HG03571 (cell line): ENCODE results near the gene SLC30A2.

ENCODE experiments used
- ATAC-seq: cut with Tn5 transposase; IDR thresholded peaks from one replicate; pipeline ENCODE4 v1.9.1; 2021; ENCODE audit not compliant: unreplicated experiment

Gene SLC30A2

DNA sequence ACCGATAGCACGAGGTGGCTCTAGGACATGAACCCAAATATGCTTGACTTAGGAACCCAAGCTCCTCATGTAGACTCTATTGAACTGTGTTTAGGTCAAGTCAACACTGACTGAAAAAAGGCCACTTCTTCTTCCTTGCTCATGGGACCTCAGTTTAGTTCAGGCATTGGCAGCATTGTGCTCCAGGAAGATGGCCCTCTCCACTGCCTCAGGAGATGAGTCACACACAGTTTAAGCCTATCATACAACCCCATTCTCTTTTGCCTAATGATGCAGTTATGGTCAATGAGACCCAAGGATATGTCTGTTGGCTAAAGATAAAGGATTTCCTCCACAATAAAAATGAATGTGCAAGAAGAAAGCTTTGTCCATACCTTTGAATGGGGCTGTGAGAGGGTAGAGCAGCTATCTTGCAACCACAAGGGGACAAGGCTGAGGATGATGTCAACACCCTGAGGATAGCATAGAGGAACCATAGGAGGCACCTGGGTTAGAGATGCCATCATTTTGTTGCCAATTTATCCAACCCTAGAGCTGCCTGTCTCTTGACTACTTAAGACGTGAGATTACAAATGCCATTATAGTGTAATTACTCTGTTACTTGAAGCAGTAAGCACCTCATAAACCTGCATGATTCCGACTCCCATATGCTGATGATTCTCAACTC is 24.5 kb upstream of the SLC30A2 start:
- ATAC-seq: no peak

DNA sequence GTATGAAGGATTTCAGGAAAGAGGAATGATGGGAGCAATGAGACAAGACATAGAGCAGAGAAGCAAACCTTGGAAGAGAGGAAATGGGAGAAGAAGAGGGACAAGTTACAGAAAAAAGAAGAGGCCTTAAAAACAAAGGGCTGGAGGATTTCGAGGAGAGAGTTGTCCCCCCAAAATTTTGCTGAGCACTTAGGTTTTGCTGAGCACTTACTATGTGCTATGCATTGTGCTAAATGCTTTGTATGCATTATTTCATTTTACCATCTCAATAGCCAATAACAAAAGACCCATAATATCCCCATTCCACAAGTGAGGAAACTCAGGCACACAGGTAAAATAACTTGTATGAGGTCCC is 24.0 kb upstream of the SLC30A2 start:
- ATAC-seq: no peak

DNA sequence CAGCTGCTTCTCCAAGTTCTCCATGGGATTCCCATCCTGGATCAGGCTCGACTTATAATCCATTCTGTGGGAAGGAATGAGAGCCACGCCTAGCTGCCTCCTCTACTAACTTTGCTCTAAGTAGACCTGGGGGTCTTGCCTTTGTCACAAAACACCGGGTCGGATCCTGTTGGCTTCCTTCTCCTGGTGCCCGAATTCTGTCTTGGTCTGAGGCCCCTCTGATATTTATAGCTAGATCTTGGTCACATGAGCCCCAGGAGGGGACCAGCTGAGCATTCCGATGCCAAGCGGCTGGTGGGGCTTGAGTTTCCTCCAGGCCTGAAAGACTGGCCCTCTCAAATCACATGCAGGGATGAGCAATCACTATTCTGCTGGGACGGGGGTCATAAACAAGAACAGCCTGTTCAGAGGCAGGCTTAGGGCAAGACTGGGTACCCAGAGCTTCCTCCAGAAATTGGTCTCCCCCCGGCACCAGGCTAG is 21.6 kb upstream of the SLC30A2 start, which contains the start of gene TRIM63:
TSS of gene TRIM63 (minus strand) at position 199 of the 480 bp plus-strand sequence. CDS start at position 63, 136 bp downstream.
- ATAC-seq: no peak

DNA sequence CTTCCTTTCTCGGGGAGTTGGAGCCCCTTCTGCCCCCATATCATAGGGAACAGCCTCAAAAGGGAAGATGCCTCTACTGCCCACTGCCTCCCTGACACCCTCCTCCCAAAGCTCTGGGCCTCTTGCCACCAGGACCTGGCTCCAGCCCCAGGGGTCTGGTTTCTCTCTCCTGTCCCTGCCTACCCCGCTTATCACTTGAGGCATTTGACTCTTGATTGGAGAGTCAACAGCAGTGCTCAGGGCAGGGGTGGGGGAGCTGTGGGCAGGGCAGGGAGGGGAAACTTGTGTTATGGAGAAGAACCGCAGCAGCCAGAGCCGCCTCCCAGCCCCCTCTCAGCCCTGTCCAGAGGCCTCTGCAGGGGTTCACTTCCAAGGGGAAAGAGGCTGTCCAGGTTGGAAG is 20.9 kb upstream of the SLC30A2 start:
- ATAC-seq: no peak

DNA sequence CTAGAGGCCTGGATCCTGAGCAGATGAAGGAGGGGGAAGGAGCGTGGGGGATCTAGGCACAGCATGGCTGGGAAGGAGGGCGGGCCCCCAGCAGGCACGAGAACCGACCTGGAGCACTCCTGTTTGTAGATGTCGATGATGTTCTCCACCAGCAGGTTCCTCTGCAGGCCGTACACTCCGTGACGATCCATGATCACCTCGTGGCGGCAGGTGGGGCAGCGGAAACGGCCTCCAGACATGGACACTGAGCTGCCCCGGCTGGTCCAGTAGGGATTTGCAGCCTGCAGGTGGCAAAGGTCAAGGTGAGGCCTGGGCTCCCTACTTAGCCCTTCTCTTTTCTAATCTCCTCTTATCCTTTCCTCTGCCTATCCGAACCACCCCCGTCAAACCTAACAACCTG is 20.2 kb upstream of the SLC30A2 start:
- no peak for ATAC-seq

DNA sequence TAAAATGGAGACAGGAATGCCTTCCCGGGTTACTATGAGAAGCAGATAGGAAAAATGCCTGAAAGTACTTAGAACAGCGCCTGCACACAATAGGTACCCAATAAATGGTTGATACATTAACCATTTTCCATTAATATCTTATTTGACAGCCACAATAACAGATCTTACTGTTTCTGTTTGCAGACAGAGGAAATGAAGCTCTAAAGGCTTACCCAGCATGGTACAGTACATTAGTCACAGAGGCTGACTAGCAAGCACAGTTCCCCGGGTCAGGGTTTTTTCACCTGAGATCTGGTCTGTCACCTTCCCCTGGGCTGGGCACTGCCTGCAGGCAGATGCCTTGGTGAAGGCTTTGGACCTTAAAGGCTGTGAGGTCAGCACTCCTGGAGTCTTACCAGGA is 18.6 kb upstream of the SLC30A2 start:
- no peak for ATAC-seq

DNA sequence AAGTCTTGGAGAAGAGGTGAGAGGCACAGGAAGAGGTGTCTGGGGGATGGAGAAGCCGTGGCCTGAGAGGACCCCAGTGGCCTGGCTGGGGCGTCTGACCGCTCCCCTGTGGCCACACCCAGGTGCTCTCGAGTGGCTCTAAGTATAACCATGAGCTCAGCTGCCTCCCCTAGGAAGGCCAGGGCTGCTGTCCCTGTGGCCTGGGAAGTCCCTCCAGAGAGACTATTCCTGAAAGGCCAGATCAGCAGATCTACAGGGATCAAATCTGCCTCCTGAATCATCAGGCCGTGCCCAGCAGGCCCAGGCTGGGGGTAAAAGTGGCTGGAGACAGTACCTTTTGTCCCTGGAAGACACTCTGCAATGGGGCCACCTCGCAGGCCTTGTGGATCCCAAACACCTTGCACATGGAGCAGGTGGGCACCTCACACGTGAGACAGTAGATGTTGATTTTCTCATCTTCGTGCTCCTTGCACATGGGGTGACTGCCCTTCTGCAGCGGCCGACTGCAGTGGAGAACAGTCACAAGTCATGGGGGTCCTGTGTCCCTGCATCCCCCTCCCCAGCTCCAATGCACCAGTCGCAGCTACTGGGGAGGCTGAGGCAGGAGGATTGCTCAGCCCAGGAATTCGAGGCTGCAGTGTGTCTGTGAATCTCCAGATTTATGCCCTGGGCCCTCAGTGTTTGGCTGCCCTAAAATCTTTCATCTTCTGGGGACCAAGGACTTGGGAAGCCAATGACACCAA is 15.1 kb upstream of the SLC30A2 start:
- no peak for ATAC-seq

DNA sequence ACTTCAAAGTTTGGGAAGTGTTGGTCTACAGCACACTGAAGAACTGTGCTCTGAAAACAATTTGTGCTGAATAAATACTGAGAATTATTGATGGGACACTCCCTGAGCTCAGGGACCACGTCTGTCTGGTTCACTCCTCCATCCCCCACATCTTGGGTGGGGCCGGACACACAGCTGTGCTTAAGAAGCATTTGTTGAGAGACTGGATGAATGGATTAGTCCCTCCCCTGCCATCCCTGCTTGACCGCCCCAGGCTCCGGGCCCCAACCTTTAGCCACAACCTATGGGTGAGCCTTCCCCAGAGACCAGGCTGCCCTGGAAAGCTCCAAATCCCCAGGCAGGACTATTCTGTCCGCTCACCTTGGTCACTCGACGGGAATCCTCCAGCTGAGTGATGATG is 14.0 kb upstream of the SLC30A2 start:
- ATAC-seq: no peak

DNA sequence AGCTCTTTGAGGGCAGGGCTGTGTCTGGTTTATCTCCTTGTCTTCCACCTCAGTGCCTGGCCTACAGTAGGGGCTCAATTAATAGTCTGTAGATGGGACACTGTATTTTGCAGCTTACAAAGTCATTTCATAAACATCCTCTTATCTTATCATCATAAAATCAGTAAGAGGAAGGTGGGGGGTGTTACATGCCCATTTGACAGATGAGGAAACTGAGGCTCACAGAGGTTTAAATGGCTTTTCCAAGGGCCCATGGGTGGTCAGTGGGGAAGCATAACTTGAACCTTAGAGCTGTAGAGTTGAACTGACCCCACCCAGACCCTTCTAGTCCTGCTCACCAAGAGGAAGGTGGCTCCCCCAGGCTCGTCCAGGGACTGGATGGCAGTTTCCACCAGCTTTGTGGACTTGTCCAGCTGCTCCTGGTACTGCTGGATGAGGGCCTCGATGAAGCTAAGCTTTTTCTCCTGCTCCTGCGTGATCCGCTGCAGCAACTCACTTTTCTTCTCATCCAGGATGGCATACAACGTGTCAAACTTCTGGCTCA is 12.2 kb upstream of the SLC30A2 start:
- ATAC-seq: no peak

DNA sequence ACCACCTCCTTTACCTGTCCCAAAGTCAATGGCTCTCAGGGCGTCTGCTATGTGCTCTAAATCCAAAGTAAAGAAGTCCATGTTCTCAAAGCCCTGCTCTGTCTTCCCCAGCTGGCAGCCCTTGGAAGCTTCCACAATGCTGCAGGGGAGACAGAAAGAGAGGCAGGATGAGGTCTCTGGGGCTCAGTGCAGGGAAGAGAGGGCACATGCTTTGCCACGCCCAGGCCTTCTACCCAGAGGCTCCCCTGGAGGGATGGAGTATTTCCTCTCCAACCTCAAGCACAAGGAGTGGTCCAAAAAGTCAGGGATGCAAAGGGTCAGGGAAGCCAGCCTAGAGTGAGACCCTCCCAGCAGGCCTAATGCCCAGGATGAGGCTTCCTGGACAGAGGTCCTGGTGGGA is 11.3 kb upstream of the SLC30A2 start:
- ATAC-seq: no peak

DNA sequence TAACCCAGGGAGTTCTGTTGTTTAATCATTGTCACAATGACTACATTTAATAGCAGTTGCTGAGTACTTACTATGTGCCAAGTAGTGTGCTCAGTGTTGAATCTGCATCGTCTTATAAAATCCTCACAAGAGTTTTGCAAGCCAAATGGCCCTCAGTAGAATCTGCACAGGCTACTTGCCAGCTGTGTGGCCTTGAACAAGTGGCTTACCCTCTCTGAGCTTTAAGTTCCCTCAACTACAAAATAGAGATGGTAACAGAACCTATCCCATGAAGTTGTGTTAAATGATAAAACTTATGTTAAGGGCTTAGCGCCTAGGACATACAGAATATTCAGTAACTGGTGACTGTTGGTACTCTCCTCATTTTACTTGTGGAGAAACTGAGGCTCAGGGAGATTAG is 9.1 kb upstream of the SLC30A2 start:
- ATAC-seq: no peak

DNA sequence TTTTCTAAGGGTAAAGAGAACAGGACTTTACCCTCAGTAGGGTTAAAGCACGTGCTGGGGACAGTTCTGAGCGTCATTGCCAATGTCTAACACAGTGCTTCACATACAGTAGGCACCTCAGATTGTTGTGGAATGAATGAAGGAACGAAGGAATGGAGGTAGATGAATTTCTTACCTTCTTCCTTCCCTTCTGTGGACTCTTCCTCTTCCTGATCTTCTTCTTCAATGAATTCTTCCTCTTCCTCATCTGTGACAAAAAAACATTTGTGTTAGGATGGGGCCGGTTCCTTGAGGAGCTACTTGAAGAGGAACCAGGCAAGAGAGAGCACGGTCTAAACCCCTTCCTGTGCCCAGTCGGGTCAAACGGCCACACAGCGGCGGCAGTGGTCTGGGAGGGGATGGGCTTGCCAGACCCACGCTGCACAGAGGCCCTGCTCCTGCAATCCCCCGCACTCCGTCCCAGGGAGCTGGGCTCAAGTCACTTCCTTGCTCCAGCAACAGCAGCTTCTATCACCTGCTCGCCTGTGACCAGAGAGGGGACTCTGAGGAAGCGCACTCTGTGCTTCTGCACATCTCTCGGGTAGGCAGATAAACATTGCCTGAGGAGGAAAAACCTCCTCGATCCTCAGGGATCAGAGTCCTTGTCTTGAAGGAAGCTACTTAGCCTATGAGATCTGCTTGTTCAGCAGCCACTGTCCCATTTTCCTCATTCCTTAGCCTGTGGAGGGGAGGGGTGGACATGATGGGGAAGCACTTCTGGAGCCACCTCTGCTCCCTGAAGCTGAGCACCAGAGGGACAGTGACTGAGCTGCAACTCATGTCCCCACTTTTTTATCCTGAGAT is 8.0 kb upstream of the SLC30A2 start:
- ATAC-seq: no peak

DNA sequence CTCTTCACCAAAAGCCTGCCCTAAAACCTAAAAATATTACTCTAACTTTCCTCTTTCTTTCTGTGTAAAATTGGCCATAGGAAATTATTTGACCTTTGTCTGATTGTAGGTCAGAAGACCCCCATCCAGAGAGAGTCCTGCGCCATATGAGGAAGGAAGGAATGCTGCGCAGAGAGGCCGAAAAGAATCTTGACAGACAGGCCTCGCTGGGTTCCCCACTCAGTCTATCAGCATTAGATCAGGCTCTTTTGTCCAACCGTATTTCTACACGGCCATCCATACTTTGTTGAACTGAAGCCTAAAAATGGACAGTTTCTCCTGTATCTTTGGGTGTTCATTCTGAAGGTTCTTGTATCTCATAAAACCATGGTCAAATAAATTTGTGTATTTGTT is 4.3 kb upstream of the SLC30A2 start:
- no peak for ATAC-seq

DNA sequence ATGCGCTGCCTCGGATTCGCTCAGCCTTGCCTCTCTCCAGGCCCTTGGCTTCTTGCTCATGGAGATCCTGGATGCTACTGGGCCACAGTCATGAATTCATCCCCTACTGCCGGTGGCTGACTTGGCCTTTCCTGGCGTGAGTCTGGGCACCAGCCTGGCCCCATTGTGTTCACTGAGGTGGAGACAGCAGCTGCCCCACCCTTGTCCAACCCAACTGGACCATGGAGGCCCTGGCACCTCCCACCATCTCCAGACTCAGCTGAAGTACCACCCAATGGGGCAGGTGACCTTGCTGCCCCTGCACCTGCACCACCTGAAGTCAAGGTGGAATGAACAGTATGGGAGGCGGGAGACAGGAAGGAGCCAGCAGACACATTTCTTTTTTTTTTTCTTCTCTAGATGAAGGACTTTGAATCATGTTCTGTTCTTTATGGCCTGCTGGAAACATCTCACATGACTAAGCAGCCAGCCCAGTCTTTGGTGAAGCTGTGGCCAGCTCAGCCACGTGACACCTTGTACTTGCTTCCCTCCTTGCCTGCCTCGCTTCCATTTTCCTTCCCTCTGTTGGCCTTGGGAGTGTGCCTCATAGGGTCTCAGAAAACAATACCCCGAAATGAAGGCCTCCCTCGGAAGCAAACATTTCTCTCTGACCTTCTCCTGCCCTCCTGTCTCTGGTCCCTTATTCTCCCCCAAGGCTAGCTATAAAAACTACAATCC is 3.8 kb upstream of the SLC30A2 start:
- no peak for ATAC-seq

DNA sequence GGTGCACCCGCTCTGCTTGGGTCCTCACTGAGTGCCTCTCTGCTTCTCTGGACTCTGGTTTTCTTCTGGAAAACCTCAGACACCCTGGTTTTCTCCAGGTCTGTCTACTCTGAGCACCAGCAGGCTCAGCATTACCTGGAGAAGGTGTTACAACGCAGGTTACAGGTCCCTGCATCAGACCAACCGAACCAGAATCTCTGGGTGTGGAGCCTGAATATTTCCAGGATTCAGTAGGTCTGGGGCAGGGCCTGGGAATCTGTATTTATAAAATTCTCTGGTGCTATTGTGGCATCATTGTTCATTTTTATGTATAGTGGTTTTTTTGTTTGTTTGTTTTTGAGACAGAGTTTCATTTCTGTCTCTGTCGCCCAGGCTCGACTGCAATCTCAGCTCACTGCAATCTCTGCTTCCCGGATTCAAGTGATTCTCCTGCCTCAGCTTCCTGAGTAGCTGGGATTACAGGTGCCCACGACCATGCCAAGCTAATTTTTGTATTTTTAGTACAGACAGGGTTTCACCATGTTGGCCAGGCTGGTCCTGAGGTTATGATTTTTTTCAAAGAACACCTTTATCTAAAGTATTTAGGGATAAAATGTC is 1.5 kb upstream of the SLC30A2 start:
- ATAC-seq: no peak

DNA sequence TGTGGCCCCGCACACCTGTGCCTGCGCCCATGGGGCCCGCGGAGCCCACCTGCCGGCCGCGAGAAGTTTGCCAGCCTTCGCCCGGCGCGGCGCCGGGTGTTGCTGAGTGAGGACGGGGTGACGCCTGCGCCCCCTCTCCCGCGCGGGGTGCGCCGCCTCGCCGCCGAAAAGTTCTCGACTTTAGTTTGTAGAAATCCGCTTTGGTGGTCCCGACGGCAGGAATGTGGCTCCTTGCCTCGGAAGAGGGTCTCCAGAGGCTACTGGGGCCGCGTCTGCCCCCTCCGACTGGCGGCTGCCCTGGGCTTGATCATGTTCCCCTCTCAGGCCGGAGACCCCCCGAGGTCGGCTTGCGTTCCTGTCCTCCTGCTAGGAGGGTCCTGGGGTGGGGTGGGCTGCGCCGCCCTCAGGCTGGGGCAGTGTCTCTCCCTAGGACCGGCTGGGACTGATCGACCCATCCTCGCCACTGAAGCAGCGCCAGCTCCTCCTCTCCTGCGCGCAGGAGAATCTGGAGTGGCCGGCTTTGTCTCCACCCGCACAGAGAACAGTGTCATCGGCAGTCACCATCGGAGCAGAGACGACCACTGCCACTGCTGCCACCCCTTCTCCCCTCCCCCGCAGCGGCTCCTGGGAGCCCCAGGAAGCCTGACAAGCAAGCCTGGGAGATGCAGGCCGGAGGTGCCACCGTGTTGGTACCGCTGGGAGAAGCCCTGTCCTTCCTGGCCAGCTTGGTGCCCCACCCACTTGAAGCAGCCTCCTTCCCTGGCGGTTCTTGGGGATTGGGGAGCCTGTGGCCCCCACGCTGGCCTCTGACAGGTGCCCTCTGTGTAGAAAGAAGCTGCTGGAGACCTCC is 553 bp upstream of the SLC30A2 start:
- ATAC-seq: no peak

DNA sequence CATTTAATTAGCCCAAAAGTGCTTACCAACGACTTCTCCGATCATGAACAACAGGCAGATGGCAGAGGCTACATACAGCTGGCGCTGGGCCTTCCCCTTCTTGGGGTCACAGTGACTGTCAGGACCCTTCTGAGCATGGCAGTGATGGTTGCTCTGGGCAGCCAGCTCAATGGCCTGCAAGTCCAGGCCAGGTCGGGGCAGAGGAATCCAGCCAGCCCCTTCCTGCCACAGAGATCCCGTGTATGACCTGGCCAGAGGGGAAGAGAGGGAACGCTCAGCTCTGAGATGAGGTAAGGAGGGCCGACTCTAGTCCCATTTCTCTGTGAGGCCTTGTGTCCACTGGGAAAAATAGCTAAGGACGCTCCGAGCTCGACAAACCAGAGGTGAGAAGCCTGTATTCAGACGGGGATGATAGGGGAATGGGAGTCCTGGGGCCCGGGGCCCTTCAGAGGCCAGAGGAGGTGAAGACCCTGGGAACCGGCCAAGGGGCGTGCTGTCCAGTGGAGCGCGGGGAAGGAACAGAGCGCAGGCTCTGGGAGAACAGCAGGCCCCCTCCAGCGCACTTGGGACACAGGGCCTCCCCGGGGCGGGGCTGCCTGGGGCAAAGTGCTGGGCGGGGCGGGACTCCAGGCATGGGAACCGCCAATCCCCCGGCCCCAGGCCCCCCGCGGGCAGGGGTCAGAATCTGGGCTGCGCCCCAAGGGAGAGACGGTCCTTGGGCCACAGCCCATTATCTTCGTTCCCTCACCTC is 772 bp downstream of the SLC30A2 start:
- no peak for ATAC-seq

DNA sequence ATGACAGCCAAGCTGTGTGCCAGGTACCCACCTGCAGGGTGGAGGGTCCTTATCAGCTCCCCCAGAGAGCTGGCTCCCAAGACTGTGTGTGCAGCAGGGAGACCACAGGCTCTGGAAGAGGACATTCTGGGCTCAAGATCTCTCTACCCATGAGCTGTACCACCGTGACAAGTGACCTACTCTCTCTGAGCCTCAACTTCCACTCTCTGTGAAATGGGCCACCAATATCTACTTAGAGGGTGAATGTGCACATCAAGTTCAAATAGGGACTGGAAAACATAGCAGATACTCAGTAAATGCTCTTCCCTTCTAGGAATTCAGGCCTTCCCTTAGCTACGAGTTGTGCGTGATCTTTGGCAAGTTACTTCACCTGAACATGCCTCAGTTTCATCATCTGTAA is 1.5 kb downstream of the SLC30A2 start:
- ATAC-seq: no peak

DNA sequence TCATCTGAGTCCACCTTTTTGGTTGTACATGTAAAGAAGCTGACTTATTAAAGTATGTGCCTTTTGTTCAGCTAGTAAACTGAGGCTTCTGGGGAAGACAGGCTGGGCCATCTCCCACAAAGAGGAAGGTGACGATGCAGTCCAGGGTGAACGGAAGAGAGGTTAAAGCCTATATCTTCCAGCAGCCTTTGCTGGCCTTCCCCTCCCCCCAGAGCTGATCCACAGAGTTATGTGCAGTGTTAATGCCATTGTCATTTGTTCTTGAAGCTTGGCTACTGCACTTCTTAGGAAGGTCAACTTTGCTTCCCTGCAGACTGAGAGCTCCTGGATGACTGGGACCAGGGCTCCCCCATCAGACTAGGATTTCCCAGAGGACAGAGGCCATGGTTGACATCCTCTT is 2.2 kb downstream of the SLC30A2 start:
- no peak for ATAC-seq
